Neuronal stem cell (in vitro differentiated cells): ENCODE data around the gene LY6G6C.

Experiments
- DNase-seq: peaks from one replicate; pipeline ENCODE4 v3.0.0-alpha.2; 2013; ENCODE audit warnings: low spot score
- H2AFZ ChIP-seq: one replicate; pipeline ENCODE4 v1.6.1; 2013; ENCODE audit warnings: mild to moderate bottlenecking, low read length, inconsistent platforms
- H2AK5ac ChIP-seq: 2 replicates; pipeline ENCODE4 v1.6.1; 2013; ENCODE audit warnings: low read depth, mild to moderate bottlenecking, inconsistent platforms, low read length, moderate library complexity, mixed read lengths
- H2BK120ac ChIP-seq: 2 replicates; pipeline ENCODE4 v1.6.1; 2013; ENCODE audit warnings: low read depth, mild to moderate bottlenecking, inconsistent platforms, low read length, moderate library complexity, mixed read lengths
- H2BK12ac ChIP-seq: one replicate; pipeline ENCODE4 v1.6.1; 2013; ENCODE audit warnings: low read length, inconsistent platforms
- H2BK15ac ChIP-seq: 2 replicates; pipeline ENCODE4 v1.6.1; 2013; ENCODE audit warnings: mild to moderate bottlenecking, low read length, inconsistent platforms, mixed read lengths
- H2BK5ac ChIP-seq: one replicate; pipeline ENCODE4 v1.6.1; 2013; ENCODE audit warnings: inconsistent platforms, mild to moderate bottlenecking, low read length, moderate library complexity
- H3K14ac ChIP-seq: one replicate; pipeline ENCODE4 v1.6.1; 2013; ENCODE audit warnings: low read length, inconsistent platforms
- H3K18ac ChIP-seq: 2 replicates; pipeline ENCODE4 v1.6.1; 2013; ENCODE audit warnings: low read length, inconsistent platforms
- H3K23ac ChIP-seq: 2 replicates; pipeline ENCODE4 v1.6.1; 2013; ENCODE audit warnings: low read depth, mild to moderate bottlenecking, mixed read lengths, low read length, inconsistent platforms; ENCODE audit not compliant: poor library complexity
- H3K27ac ChIP-seq: replicated peaks from 3 replicates; pipeline ENCODE4 v1.5.1; 2013; ENCODE audit warnings: low read length, inconsistent platforms
- H3K27me3 ChIP-seq, 3 experiments: 2 replicates each; pipeline ENCODE4 v1.6.1; 2013; ENCODE audit warnings: low read length in 3 of 3, mild to moderate bottlenecking in 2 of 3, inconsistent platforms in 1 of 3, low read depth in 1 of 3, mixed read lengths in 1 of 3, moderate library complexity in 1 of 3; ENCODE audit not compliant: control insufficient read depth in 3 of 3, insufficient read depth in 3 of 3
- H3K36me3 ChIP-seq, 2 donors: replicated peaks in 1 of 2; 2 replicates each; pipeline ENCODE4 v1.6.1; 2013; ENCODE audit warnings: low read length in 2 of 2; ENCODE audit not compliant: control insufficient read depth in 2 of 2, insufficient read depth in 2 of 2
- H3K4ac ChIP-seq: 2 replicates; pipeline ENCODE4 v1.6.1; 2013; ENCODE audit warnings: inconsistent platforms, mild to moderate bottlenecking, low read length, moderate library complexity
- H3K4me1 ChIP-seq, 2 donors: 1 replicate in 1 of 2; 2 replicates in 1 of 2; pipeline ENCODE4 v1.6.1; 2013; ENCODE audit warnings: low read length in 2 of 2, low read depth in 1 of 2; ENCODE audit not compliant: control insufficient read depth in 2 of 2, insufficient read depth in 1 of 2
- H3K4me2 ChIP-seq: one replicate; pipeline ENCODE4 v1.6.1; 2013; ENCODE audit warnings: mild to moderate bottlenecking, low read length, inconsistent platforms; ENCODE audit not compliant: insufficient read depth, poor library complexity, severe bottlenecking
- H3K4me3 ChIP-seq, 2 donors: 2 replicates each; pipeline ENCODE4 v1.5.1; 2013; ENCODE audit warnings: low read length in 2 of 2, mild to moderate bottlenecking in 2 of 2, inconsistent platforms in 1 of 2, moderate library complexity in 1 of 2
- H3K79me1 ChIP-seq: one replicate; pipeline ENCODE4 v1.6.1; 2013; ENCODE audit warnings: low read depth, mild to moderate bottlenecking, inconsistent platforms, low read length, moderate library complexity
- H3K9ac ChIP-seq: one replicate; pipeline ENCODE4 v1.6.1; 2013; ENCODE audit warnings: mild to moderate bottlenecking, low read depth, low read length, inconsistent platforms; ENCODE audit not compliant: poor library complexity
- H3K9me3 ChIP-seq, 2 donors: replicated peaks in 1 of 2; 2 replicates each; pipeline versions ENCODE3 to v1.6.1; 2013; ENCODE audit warnings: low read length in 2 of 2, mild to moderate bottlenecking in 2 of 2, inconsistent platforms in 1 of 2, low read depth in 1 of 2, mixed read lengths in 1 of 2, moderate library complexity in 1 of 2; ENCODE audit not compliant: control insufficient read depth in 2 of 2, insufficient read depth in 1 of 2
- H4K8ac ChIP-seq: one replicate; pipeline ENCODE4 v1.6.1; 2013; ENCODE audit warnings: low read depth, mild to moderate bottlenecking, inconsistent platforms, low read length, moderate library complexity
- H4K91ac ChIP-seq: one replicate; pipeline ENCODE4 v1.6.1; 2013; ENCODE audit warnings: low read length, low read depth, mild to moderate bottlenecking, inconsistent platforms; ENCODE audit not compliant: poor library complexity
- WGBS, 2 donors: extraction: QIAGEN DNeasy Blood & Tissue Kit; methylation state at CpG; one replicate each; pipeline ENCODE4 v1.1.7; 2013; ENCODE audit warnings: missing lambda C conversion rate in 2 of 2, mixed read lengths in 1 of 2; ENCODE audit not compliant: insufficient read length in 2 of 2, insufficient replicate concordance in 1 of 2; ENCODE audit errors: extremely low coverage in 2 of 2; 5-methylcytosine and 5-hydroxymethylcytosine counted together

LY6G6C gene

GRCh38 chr6:31701666-31702404, 19.7 kb downstream of the LY6G6C start:
- H3K27ac ChIP-seq, result no peak overlapping the region
- H2BK15ac ChIP-seq, result no peak overlapping the region
- peaks cover 8 to 45% of the 10 kb centered on the region in 2 donors for H3K36me3 ChIP-seq
- H3K4ac ChIP-seq, result no peak overlapping the region
- H3K27me3 ChIP-seq, result no peaks in the 10 kb centered on the region
- H2AFZ ChIP-seq, result peak overlapping the region; percentile 88
- H4K91ac ChIP-seq, result no peak overlapping the region
- H3K18ac ChIP-seq, result no peak overlapping the region
- no peak for DNase-seq
- H2BK120ac ChIP-seq, result no peak overlapping the region
- no peaks in the 10 kb centered on the region for H3K9me3 ChIP-seq
- no peak overlapping the region for H2BK5ac ChIP-seq
- peaks cover 3% of the 10 kb centered on the region for H3K79me1 ChIP-seq
- peak overlapping the region; percentile 77 to 88 for H3K4me3 ChIP-seq
- WGBS, 2 donors, result no CpG with 5 or more reads among the region's 7 CpGs
- H3K23ac ChIP-seq, result peak overlapping the region; percentile 6
- H3K9ac ChIP-seq, result peak overlapping the region; percentile 78
- peak overlapping the region; percentile 75 for H3K4me2 ChIP-seq
- H2BK12ac ChIP-seq, result no peak overlapping the region
- no peak overlapping the region for H4K8ac ChIP-seq
- no peak overlapping the region for H3K14ac ChIP-seq
- no peak overlapping the region for H2AK5ac ChIP-seq
- H3K4me1 ChIP-seq, result peaks cover 6 to 7% of the 10 kb centered on the region in 2 donors

GRCh38 chr6:31700740-31701401, 20.7 kb downstream of the LY6G6C start:
- no peak overlapping the region for H3K27ac ChIP-seq
- no peak overlapping the region for H2AFZ ChIP-seq
- H4K91ac ChIP-seq, result no peak overlapping the region
- H3K27me3 ChIP-seq, result no peaks in the 10 kb centered on the region
- H2BK12ac ChIP-seq, result no peak overlapping the region
- peaks cover 6 to 7% of the 10 kb centered on the region in 2 donors for H3K4me1 ChIP-seq
- no peak overlapping the region for H2BK15ac ChIP-seq
- H3K4me2 ChIP-seq, result no peak overlapping the region
- no peak overlapping the region for H4K8ac ChIP-seq
- H3K9me3 ChIP-seq, result no peaks in the 10 kb centered on the region
- H3K14ac ChIP-seq, result no peak overlapping the region
- peaks cover 3% of the 10 kb centered on the region for H3K79me1 ChIP-seq
- no peak overlapping the region for H2AK5ac ChIP-seq
- H3K36me3 ChIP-seq, result peaks cover 12 to 54% of the 10 kb centered on the region in 2 donors
- H3K4ac ChIP-seq, result no peak overlapping the region
- no CpG with 5 or more reads among the region's 5 CpGs for WGBS, 2 donors
- H3K23ac ChIP-seq, result no peak overlapping the region
- H2BK120ac ChIP-seq, result no peak overlapping the region
- no peak overlapping the region for H2BK5ac ChIP-seq
- no peak overlapping the region for H3K18ac ChIP-seq
- peak overlapping the region in 1 of 2 donors; percentile 14 for H3K4me3 ChIP-seq
- DNase-seq, result no peak
- H3K9ac ChIP-seq, result no peak overlapping the region

DNA sequence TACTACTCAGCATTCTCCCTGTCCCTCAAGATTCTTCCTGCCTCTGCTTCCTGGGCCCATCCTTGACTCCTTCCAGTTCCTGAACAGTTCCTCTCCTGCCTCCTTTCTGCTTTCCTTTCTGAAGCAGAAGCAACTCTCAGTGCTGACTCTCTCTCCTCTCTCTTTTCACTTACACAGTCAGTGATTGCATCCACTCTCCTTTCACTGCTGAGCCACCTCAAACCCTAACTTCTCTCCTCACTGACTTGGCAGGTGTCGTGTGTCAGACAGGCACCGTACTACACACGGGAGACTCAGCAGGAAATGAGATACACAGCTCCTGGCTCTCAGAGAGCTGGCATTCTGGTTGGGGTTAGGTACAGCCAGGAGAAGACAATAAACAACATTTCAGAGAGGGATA, 24.0 kb downstream of the LY6G6C start:
- Histone ChIP-seq H3K4me1 (peaks cover 6 to 7% of the 10 kb centered on the region in 2 donors), H3K27me3 (no peaks in the 10 kb centered on the region), H3K9me3 (no peaks in the 10 kb centered on the region), H3K14ac (no peak overlapping the region), H2AK5ac (no peak overlapping the region), H2BK15ac (no peak overlapping the region), H3K4me3 (peak overlapping the region in 1 of 2 donors; percentile 17), H4K8ac (no peak overlapping the region), H3K9ac (no peak overlapping the region), H3K18ac (no peak overlapping the region), H2BK12ac (no peak overlapping the region), H3K27ac (no peak overlapping the region), H2BK5ac (no peak overlapping the region), H3K23ac (no peak overlapping the region), H3K4me2 (no peak overlapping the region), H2AFZ (no peak overlapping the region), H3K79me1 (peaks cover 3% of the 10 kb centered on the region), H3K36me3 (peaks cover 22 to 85% of the 10 kb centered on the region in 2 donors), H3K4ac (no peak overlapping the region), H4K91ac (no peak overlapping the region), H2BK120ac (no peak overlapping the region)
- DNase-seq, result no peak
- no CpG with 5 or more reads among the region's 3 CpGs for WGBS, 2 donors

DNA sequence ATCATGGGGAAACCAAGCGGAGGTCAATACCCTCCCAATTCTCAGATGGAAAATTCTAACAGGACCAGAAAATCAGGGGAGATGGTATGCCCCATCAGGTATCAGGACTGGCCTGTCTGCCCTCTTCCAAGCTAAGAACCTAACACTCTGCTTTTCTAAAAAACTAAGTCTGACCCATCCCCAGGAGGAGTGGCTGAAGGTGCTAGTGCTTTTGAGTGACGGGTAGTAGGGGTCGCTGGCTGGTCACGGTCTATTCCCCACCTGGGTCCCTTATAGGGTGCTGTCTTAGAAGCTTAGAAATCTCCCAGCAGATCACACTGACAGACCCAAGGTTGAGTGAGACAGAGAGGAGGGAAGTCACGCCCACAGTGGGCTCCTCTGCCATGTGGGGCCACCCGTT, 28.0 kb downstream of the LY6G6C start:
- no peak overlapping the region for H3K9ac ChIP-seq
- H3K18ac ChIP-seq, result no peak overlapping the region
- H3K23ac ChIP-seq, result no peak overlapping the region
- H4K8ac ChIP-seq, result no peak overlapping the region
- H4K91ac ChIP-seq, result no peak overlapping the region
- H3K9me3 ChIP-seq, result no peaks in the 10 kb centered on the region
- H2BK12ac ChIP-seq, result no peak overlapping the region
- no peak overlapping the region for H3K4ac ChIP-seq
- H2AFZ ChIP-seq, result no peak overlapping the region
- DNase-seq, result no peak
- H3K4me1 ChIP-seq, result peaks cover 0 to 2% of the 10 kb centered on the region in 2 donors
- no peaks in the 10 kb centered on the region for H3K27me3 ChIP-seq
- H2BK15ac ChIP-seq, result no peak overlapping the region
- no CpG with 5 or more reads among the region's 6 CpGs for WGBS, 2 donors
- no peak overlapping the region for H2BK5ac ChIP-seq
- no peak overlapping the region for H3K27ac ChIP-seq
- peak overlapping the region in 1 of 2 donors; percentile 16 for H3K4me3 ChIP-seq
- no peaks in the 10 kb centered on the region for H3K79me1 ChIP-seq
- peaks cover 41 to 94% of the 10 kb centered on the region in 2 donors for H3K36me3 ChIP-seq
- H2AK5ac ChIP-seq, result no peak overlapping the region
- no peak overlapping the region for H3K4me2 ChIP-seq
- no peak overlapping the region for H2BK120ac ChIP-seq
- H3K14ac ChIP-seq, result no peak overlapping the region
